Stimulated activated CD8-positive, alpha-beta memory T cell treated with anti-CD3 and anti-CD28 coated beads, Interleukin-12 subunit alpha, Interleukin-12 subunit beta, amount 100 ng/mL, for 24 hours (primary cell): ENCODE measurements around the gene DENND1A.
"Not testable (repeated sequence)": the region's sequence is repeated elsewhere in the genome, so short reads cannot be mapped to it uniquely, and the experiment has no call there.

Experiments
- DNase-seq: peaks from one replicate; pipeline ENCODE4 v3.0.0-alpha.2; 2020; ENCODE audit errors: extremely low read depth

Gene DENND1A

GRCh38 chr9:123946101-123946821 is 16.3 kb upstream of the DENND1A start:
- DNase-seq, result no peak

DNA sequence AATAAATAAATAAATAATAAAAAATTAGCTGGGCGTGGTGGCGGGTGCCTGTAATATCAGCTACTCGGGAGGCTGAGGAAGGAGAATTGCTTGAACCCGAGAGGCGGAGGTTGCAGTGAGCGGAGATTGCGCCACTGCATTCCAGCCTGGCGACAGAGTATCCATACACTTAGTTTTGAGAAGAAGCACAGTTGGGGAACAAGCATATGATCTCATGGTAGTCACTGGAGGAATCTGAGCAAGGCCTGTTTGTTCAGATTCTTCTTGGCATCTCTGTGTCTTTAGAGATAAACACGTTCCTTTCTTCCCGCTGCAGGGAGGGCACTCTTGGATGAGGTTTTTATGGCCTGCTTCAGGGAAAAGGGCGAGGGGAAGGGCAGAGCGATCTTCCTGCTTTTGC is 15.6 kb upstream of the DENND1A start:
- DNase-seq, result no peak

- not testable (repeated sequence) for DNase-seq
Observed at GRCh38 chr9:123944464-123944863, 14.5 kb upstream of the DENND1A start.

DNA sequence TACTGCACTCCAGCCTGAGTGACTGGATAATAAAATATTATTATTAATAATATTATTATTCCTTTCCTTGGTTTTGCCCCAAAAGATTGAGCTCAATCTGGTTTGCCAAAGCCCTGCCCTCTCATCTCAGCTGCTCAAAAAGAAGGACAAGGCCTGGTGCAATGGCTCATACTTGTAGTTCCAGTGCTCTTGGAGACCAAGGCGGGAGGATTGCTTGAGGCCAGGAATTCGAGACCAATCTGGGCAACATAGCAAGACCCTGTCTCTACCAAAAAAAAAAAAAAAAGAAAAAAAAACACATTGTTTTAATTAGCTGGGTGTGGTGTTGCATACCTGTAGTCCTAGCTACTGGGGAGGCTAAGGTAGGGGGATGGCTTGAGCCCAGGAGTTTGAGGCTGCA is 13.7 kb upstream of the DENND1A start:
- DNase-seq, result no peak

GRCh38 chr9:123942542-123942941 is 12.6 kb upstream of the DENND1A start:
- no peak for DNase-seq

- DNase-seq, result no peak
Observed at GRCh38 chr9:123941524-123942070, 11.7 kb upstream of the DENND1A start.

- no peak for DNase-seq
Observed at GRCh38 chr9:123940721-123941523, 11.0 kb upstream of the DENND1A start.

DNA sequence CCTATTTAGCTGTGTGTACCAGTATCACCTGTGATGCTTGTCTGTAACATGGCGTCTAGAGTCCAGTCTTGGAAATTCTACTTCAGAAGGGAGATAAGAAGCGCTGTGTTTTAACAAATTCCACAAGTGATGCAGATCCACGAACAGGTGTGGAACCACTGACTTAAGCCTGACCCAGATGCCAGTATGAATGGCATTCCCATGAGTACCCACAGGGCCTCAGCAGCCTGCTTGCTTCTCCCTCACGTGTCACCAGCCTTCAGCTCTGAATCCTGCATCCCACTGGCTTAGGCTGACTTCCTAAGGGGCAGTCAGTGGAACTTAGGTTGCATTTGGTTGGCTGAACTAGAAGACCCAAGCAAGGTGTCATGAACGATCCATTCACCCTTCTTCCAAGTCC is 8.5 kb upstream of the DENND1A start:
- DNase-seq, result no peak

GRCh38 chr9:123936575-123936974 is 6.6 kb upstream of the DENND1A start:
- DNase-seq, result not testable (repeated sequence)

GRCh38 chr9:123933440-123934212 is 3.7 kb upstream of the DENND1A start:
- DNase-seq, result no peak

DNA sequence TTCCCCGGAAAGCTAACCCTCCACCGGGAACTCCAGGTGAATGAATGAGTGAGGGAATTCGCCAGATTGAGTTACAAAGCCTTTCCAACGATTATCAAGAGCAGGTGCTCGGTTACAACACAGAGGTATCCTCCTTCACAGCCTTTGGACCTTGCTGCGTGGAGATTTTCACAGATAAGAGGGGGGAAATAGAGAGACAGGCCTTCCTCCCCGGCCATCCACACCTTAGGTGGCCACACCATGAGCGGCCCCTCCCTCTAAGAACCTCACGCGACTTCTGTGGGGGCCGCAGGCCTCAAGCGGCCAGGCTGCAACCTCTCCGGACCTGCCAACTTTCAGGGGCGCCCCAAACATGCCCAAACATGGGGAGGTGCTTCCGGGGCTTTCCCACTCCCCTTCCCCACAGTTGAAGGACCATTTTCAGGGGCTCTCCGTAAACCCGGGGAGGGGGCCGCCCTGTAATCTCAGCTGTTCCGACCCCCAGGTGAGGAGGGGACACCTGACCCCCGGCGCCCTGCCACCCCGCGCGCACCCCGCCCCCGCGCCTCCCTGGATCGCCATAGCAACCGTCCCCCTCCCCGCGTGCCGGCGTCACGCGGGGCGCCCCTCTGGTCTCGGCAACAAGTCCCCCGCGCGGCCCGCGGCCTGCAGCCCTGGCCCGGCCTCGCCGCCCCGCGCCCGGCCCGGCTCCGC is 603 bp downstream of the DENND1A start:
- DNase-seq, result no peak

DNA sequence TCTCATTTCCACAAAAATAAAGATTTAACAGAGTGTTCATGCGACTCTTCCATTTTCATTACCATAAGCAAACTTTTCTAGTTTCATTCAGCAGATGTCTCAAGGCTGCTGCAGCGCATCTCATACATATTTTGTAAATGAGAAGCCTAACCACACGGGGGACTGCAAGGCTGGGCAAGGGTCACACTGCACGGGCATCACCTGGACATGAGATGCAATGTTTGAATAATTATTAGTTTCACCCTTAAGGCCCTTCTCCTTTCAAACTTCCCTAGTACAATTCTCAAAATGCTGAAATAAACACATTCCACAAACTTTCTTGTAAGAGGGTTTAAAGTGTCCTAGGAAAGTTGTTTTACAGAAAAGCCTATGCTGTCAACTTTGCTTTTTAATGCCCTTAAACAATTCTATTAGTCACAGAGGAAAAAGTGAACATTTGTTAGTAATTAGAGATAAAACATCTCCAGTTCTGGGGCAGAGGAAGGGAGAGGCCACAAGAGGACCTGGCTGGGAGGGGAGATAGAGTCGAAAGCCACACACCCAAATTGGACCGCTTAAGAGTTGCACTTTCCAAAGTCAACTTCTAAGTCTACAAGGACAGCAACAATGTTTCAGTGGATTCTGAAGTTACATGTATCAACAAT is 1.3 kb downstream of the DENND1A start:
- DNase-seq, result no peak

DNA sequence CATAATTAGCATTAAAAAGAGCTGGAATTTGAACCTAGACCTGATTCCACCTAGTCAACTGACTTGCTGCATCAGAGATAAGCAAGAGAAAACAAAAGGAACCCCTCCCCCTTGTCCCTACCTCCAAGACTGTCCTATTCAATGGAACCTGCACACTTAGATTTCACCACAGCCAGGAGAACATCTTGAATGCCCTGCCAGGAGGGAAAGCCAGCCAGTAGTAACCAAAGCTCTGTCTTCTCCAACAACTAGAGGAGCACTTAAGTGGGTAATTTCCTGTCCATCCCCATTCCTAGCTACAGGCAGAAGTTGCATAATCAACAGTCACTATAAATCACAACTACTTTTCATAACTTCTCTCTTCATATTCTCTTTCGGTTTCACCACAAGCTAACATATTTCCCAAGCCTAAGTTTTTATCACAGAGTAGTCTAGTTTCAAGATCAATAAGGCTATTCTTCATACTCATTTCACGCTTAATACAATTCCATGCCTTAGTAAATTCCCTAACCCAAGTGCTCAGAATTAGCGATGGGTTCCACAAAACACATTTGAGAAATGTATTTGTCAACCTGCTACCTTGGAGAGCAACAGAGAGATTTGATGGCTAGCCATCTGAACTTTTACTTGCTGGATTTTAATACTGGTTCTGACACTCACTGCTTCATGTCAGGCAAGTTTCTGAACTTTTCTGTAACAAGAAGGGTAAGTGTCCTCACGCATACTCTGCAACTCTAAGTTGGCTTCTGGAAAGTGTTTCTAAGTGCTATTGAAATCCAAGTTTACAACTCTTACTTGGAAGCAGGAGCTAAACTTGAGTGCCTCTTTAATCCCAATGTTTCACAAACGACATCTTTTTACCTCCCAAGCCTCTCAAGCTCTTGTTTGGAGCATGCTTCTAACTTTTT is 2.0 kb downstream of the DENND1A start:
- DNase-seq, result no peak

DNA sequence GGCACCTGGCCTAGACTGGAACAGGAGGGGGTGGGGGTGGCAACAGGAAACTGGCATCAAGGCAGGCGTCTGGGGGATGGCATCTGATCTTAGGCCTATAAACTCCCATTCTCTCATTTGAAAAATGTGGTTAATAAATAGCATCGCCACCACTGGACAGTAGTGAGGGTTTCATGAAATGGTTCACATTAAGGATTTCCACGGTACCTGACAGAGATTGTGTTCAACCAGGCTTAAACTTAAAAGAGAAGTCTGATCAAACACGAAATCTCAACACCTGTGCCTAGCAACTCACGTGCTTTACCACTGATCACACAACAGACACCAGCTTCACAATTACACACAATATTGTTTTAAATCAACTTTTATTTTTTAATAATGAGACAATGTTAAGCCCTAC is 3.0 kb downstream of the DENND1A start:
- DNase-seq, result no peak

DNA sequence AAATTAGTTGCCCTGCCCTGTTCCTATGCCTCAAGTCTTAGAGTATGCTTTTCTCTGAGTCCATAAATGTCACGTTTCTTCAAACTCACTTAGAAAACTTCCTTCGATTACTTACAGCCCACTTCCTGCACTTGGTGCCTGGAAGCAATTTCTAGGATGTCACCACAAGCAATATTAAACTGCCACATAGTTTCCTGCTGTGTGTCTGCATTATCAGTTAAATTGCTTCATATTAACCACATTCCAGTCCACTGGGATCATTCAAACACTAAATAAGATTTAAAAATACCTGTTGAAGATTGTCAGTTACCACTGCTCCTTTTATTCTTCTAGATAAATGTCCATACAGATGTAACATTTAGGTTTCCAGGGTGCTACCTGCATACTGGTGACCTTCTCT is 4.1 kb downstream of the DENND1A start:
- no peak for DNase-seq

DNA sequence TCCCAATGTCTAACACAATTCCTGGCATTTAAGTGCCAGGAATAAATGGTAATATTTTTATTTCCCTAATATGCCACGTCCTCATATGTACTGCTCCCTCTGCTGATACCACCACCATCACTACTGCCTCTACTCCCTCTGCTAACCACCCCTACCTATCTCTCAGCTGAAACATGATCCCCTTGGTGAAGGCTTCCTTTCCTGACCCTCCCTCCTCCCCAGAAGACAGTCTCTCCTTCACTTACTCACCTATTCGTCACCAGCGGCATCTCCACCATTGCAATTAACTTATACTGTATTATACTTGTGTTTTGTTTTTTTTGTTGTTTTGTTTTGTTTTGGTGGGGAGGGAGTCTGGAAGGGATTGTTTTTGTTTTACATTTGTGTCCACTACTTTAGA is 4.8 kb downstream of the DENND1A start:
- no peak for DNase-seq

DNA sequence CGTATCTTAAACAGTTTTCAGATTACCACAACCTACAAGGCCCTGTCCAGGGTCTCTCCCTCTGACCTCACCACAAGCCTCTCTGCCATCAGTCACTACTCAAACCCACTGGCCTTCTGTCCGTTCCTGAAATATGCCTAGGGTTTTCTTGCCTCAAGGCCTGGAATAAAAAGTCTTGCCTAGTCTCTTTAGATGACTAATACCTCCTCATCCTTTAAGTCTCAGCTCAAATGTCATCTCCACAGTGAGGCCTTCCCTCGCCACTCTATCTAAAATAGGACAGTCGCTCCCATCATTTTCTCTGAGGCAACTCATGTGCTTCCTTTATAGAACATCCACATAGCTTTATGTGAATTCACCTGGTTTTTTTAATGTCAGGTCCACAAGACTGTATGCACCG is 5.2 kb downstream of the DENND1A start:
- DNase-seq, result no peak

DNA sequence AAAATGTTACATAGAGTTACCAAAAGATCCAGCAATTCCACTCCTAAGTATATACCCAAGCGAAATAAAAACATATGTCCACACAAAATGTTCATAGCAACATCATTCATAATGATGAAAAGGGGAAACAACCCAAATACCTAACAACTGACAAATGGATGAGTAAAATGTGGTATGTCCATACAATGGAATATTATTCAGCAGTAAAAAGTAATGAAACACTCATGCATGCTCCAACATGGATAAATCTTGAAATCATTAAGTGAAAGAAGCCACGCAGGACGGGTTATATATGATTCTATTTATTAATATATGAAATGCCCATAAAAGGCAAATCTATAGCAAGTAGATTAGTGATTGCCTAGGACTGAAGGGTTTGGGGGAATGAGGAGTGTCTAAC is 6.0 kb downstream of the DENND1A start:
- DNase-seq, result no peak

GRCh38 chr9:123923377-123923776 is 6.5 kb downstream of the DENND1A start:
- DNase-seq, result no peak

DNA sequence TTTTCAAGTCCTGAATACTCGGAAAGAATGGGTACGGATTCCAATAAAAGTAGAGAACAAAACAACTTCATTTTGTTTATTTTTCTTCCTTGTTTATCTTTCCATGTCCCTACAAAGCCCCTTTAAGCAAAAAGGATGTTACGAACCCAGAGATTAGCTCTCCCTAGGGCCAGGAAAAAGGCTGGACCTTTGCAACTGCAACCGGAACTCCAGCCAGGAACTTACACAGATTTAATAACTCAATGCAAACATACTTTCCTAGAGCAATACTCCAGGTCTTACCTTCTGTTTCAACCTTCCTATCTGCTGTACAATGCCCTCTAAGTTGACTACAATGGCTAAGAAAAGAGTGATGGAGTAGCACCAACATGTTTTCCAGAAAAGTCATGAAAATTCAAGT is 7.0 kb downstream of the DENND1A start:
- DNase-seq, result no peak
